ENCODE results near the gene SCYL2.
"Not testable (repeated sequence)": the region's sequence is repeated elsewhere in the genome, so short reads cannot be mapped to it uniquely, and the experiment has no call there.

Gene SCYL2

GRCh38 chr12:100342897-100343296 is 75.9 kb downstream of the SCYL2 start:
- not testable (repeated sequence) for H3K4me1 ChIP-seq (ENCODE audit: control insufficient read depth in 1 of 2, insufficient read depth in 2 of 2, low read length in 2 of 2); H3K27me3 ChIP-seq (ENCODE audit: control insufficient read depth in 1 of 2, insufficient read depth in 2 of 2, low read length in 2 of 2); H3K27ac ChIP-seq (ENCODE audit: low read depth, low read length); H3K9ac ChIP-seq (ENCODE audit: low read depth in 1 of 2, low read length in 2 of 2); H3K9me3 ChIP-seq (ENCODE audit: control insufficient read depth in 1 of 2, low read length in 2 of 2); H3K4me3 ChIP-seq (ENCODE audit: low read depth in 1 of 2, low read length in 2 of 2)
- H3K36me3 ChIP-seq (ENCODE audit: control insufficient read depth in 1 of 2, insufficient read depth in 2 of 2, low read length in 2 of 2), result peaks cover 8 to 10% of the 10 kb centered on the region in 2 donors

GRCh38 chr12:100344351-100344750 is 77.4 kb downstream of the SCYL2 start:
- not testable (repeated sequence) for H3K27me3 ChIP-seq (ENCODE audit: control insufficient read depth in 1 of 2, insufficient read depth in 2 of 2, low read length in 2 of 2); H3K36me3 ChIP-seq (ENCODE audit: control insufficient read depth in 1 of 2, insufficient read depth in 2 of 2, low read length in 2 of 2); H3K9ac ChIP-seq (ENCODE audit: low read depth in 1 of 2, low read length in 2 of 2); H3K9me3 ChIP-seq (ENCODE audit: control insufficient read depth in 1 of 2, low read length in 2 of 2); H3K27ac ChIP-seq (ENCODE audit: low read depth, low read length); H3K4me3 ChIP-seq (ENCODE audit: low read depth in 1 of 2, low read length in 2 of 2); H3K4me1 ChIP-seq (ENCODE audit: control insufficient read depth in 1 of 2, insufficient read depth in 2 of 2, low read length in 2 of 2)

GRCh38 chr12:100345020-100345767 is 78.2 kb downstream of the SCYL2 start:
- Histone ChIP-seq H3K4me1 (ENCODE audit: control insufficient read depth in 1 of 2, insufficient read depth in 2 of 2, low read length in 2 of 2) (peaks cover 0 to 6% of the 10 kb centered on the region in 2 donors), H3K27ac (ENCODE audit: low read depth, low read length) (no peak overlapping the region), H3K9ac (ENCODE audit: low read depth in 1 of 2, low read length in 2 of 2) (no peak overlapping the region), H3K36me3 (ENCODE audit: control insufficient read depth in 1 of 2, insufficient read depth in 2 of 2, low read length in 2 of 2) (no peaks in the 10 kb centered on the region), H3K27me3 (ENCODE audit: control insufficient read depth in 1 of 2, insufficient read depth in 2 of 2, low read length in 2 of 2) (no peaks in the 10 kb centered on the region), H3K9me3 (ENCODE audit: control insufficient read depth in 1 of 2, low read length in 2 of 2) (no peaks in the 10 kb centered on the region), H3K4me3 (ENCODE audit: low read depth in 1 of 2, low read length in 2 of 2) (no peak overlapping the region)

GRCh38 chr12:100346660-100347059 is 79.7 kb downstream of the SCYL2 start:
- H3K27me3 ChIP-seq (ENCODE audit: control insufficient read depth in 1 of 2, insufficient read depth in 2 of 2, low read length in 2 of 2), result no peaks in the 10 kb centered on the region
- H3K9me3 ChIP-seq (ENCODE audit: control insufficient read depth in 1 of 2, low read length in 2 of 2), result no peaks in the 10 kb centered on the region

GRCh38 chr12:100348657-100349454 is 81.9 kb downstream of the SCYL2 start:
- Histone ChIP-seq H3K4me3 (ENCODE audit: low read depth in 1 of 2, low read length in 2 of 2) (no peak overlapping the region), H3K9ac (ENCODE audit: low read depth in 1 of 2, low read length in 2 of 2) (no peak overlapping the region), H3K27me3 (ENCODE audit: control insufficient read depth in 1 of 2, insufficient read depth in 2 of 2, low read length in 2 of 2) (no peaks in the 10 kb centered on the region), H3K36me3 (ENCODE audit: control insufficient read depth in 1 of 2, insufficient read depth in 2 of 2, low read length in 2 of 2) (no peaks in the 10 kb centered on the region), H3K27ac (ENCODE audit: low read depth, low read length) (no peak overlapping the region), H3K9me3 (ENCODE audit: control insufficient read depth in 1 of 2, low read length in 2 of 2) (no peaks in the 10 kb centered on the region), H3K4me1 (ENCODE audit: control insufficient read depth in 1 of 2, insufficient read depth in 2 of 2, low read length in 2 of 2) (peaks cover 0 to 6% of the 10 kb centered on the region in 2 donors)

More at GRCh38 chr12:100346660-100347059, 79.7 kb downstream of the SCYL2 start:
- no peak overlapping the region for H3K27ac ChIP-seq (ENCODE audit: low read depth, low read length)
- no peaks in the 10 kb centered on the region for H3K36me3 ChIP-seq (ENCODE audit: control insufficient read depth in 1 of 2, insufficient read depth in 2 of 2, low read length in 2 of 2)
- peaks cover 0 to 6% of the 10 kb centered on the region in 2 donors for H3K4me1 ChIP-seq (ENCODE audit: control insufficient read depth in 1 of 2, insufficient read depth in 2 of 2, low read length in 2 of 2)
- H3K4me3 ChIP-seq (ENCODE audit: low read depth in 1 of 2, low read length in 2 of 2), result no peak overlapping the region
- H3K9ac ChIP-seq (ENCODE audit: low read depth in 1 of 2, low read length in 2 of 2), result no peak overlapping the region

GRCh38 chr12:100356644-100357223 is 89.8 kb downstream of the SCYL2 start, which contains the start of gene SLC17A8:
TSS of gene SLC17A8 (plus strand) at chr12:100357074. CDS start at chr12:100357392, 318 bp downstream.
- Histone ChIP-seq H3K9ac (ENCODE audit: low read depth in 1 of 2, low read length in 2 of 2) (no peak within 1 kb of the TSS), H3K9me3 (ENCODE audit: control insufficient read depth in 1 of 2, low read length in 2 of 2) (no peaks in the 10 kb centered on the region), H3K27me3 (ENCODE audit: control insufficient read depth in 1 of 2, insufficient read depth in 2 of 2, low read length in 2 of 2) (peaks cover 0 to 4% of the 10 kb centered on the region in 2 donors), H3K36me3 (ENCODE audit: control insufficient read depth in 1 of 2, insufficient read depth in 2 of 2, low read length in 2 of 2) (no peaks in the 10 kb centered on the region), H3K27ac (ENCODE audit: low read depth, low read length) (no peak within 1 kb of the TSS), H3K4me1 (ENCODE audit: control insufficient read depth in 1 of 2, insufficient read depth in 2 of 2, low read length in 2 of 2) (peaks cover 0 to 6% of the 10 kb centered on the region in 2 donors), H3K4me3 (ENCODE audit: low read depth in 1 of 2, low read length in 2 of 2) (no peak within 1 kb of the TSS)

- H3K27ac ChIP-seq (ENCODE audit: low read depth, low read length), result no peak overlapping the region
- peaks cover 0 to 6% of the 10 kb centered on the region in 2 donors for H3K4me1 ChIP-seq (ENCODE audit: control insufficient read depth in 1 of 2, insufficient read depth in 2 of 2, low read length in 2 of 2)
- no peaks in the 10 kb centered on the region for H3K36me3 ChIP-seq (ENCODE audit: control insufficient read depth in 1 of 2, insufficient read depth in 2 of 2, low read length in 2 of 2)
- no peak overlapping the region for H3K4me3 ChIP-seq (ENCODE audit: low read depth in 1 of 2, low read length in 2 of 2)
- H3K9ac ChIP-seq (ENCODE audit: low read depth in 1 of 2, low read length in 2 of 2), result no peak overlapping the region
- H3K9me3 ChIP-seq (ENCODE audit: control insufficient read depth in 1 of 2, low read length in 2 of 2), result no peaks in the 10 kb centered on the region
- peaks cover 0 to 4% of the 10 kb centered on the region in 2 donors for H3K27me3 ChIP-seq (ENCODE audit: control insufficient read depth in 1 of 2, insufficient read depth in 2 of 2, low read length in 2 of 2)
Observed at GRCh38 chr12:100359248-100359647, 92.3 kb downstream of the SCYL2 start.

- H3K9ac ChIP-seq (ENCODE audit: low read depth in 1 of 2, low read length in 2 of 2), result no peak overlapping the region
- no peak overlapping the region for H3K27ac ChIP-seq (ENCODE audit: low read depth, low read length)
- no peaks in the 10 kb centered on the region for H3K36me3 ChIP-seq (ENCODE audit: control insufficient read depth in 1 of 2, insufficient read depth in 2 of 2, low read length in 2 of 2)
- H3K4me3 ChIP-seq (ENCODE audit: low read depth in 1 of 2, low read length in 2 of 2), result no peak overlapping the region
- H3K27me3 ChIP-seq (ENCODE audit: control insufficient read depth in 1 of 2, insufficient read depth in 2 of 2, low read length in 2 of 2), result peaks cover 0 to 4% of the 10 kb centered on the region in 2 donors
- H3K9me3 ChIP-seq (ENCODE audit: control insufficient read depth in 1 of 2, low read length in 2 of 2), result no peaks in the 10 kb centered on the region
- peaks cover 0 to 6% of the 10 kb centered on the region in 2 donors for H3K4me1 ChIP-seq (ENCODE audit: control insufficient read depth in 1 of 2, insufficient read depth in 2 of 2, low read length in 2 of 2)
Observed at GRCh38 chr12:100359822-100360221, 92.8 kb downstream of the SCYL2 start.

- H3K36me3 ChIP-seq (ENCODE audit: control insufficient read depth in 1 of 2, insufficient read depth in 2 of 2, low read length in 2 of 2), result no peaks in the 10 kb centered on the region
- no peaks in the 10 kb centered on the region for H3K9me3 ChIP-seq (ENCODE audit: control insufficient read depth in 1 of 2, low read length in 2 of 2)
- H3K4me3 ChIP-seq (ENCODE audit: low read depth in 1 of 2, low read length in 2 of 2), result no peak overlapping the region
- H3K27me3 ChIP-seq (ENCODE audit: control insufficient read depth in 1 of 2, insufficient read depth in 2 of 2, low read length in 2 of 2), result peaks cover 0 to 4% of the 10 kb centered on the region in 2 donors
- peaks cover 0 to 6% of the 10 kb centered on the region in 2 donors for H3K4me1 ChIP-seq (ENCODE audit: control insufficient read depth in 1 of 2, insufficient read depth in 2 of 2, low read length in 2 of 2)
- H3K9ac ChIP-seq (ENCODE audit: low read depth in 1 of 2, low read length in 2 of 2), result no peak overlapping the region
- H3K27ac ChIP-seq (ENCODE audit: low read depth, low read length), result no peak overlapping the region
Observed at GRCh38 chr12:100360450-100360849, 93.5 kb downstream of the SCYL2 start.

- peaks cover 0 to 4% of the 10 kb centered on the region in 2 donors for H3K27me3 ChIP-seq (ENCODE audit: control insufficient read depth in 1 of 2, insufficient read depth in 2 of 2, low read length in 2 of 2)
- H3K9ac ChIP-seq (ENCODE audit: low read depth in 1 of 2, low read length in 2 of 2), result no peak overlapping the region
- peaks cover 0 to 5% of the 10 kb centered on the region in 2 donors for H3K4me1 ChIP-seq (ENCODE audit: control insufficient read depth in 1 of 2, insufficient read depth in 2 of 2, low read length in 2 of 2)
- H3K36me3 ChIP-seq (ENCODE audit: control insufficient read depth in 1 of 2, insufficient read depth in 2 of 2, low read length in 2 of 2), result no peaks in the 10 kb centered on the region
- no peak overlapping the region for H3K4me3 ChIP-seq (ENCODE audit: low read depth in 1 of 2, low read length in 2 of 2)
- no peak overlapping the region for H3K27ac ChIP-seq (ENCODE audit: low read depth, low read length)
- no peaks in the 10 kb centered on the region for H3K9me3 ChIP-seq (ENCODE audit: control insufficient read depth in 1 of 2, low read length in 2 of 2)
Observed at GRCh38 chr12:100364324-100364723, 97.3 kb downstream of the SCYL2 start.

All from duodenal mucosa (tissue), 2 donors.